Sigmoid colon (tissue), 4 donors: ENCODE measurements around the gene CTTN.

Experiments
- EP300 ChIP-seq, 4 donors: sonication (generic); formaldehyde crosslinking; IDR thresholded peaks; one replicate each; pipeline ENCODE4 v1.6.1; 2017; ENCODE audit warnings: antibody characterized with exemption in 4 of 4
- POLR2A ChIP-seq, 2 donors: fragments of 450-650 bp; IDR thresholded peaks; one replicate each; pipeline ENCODE4 v1.6.1; 2016; ENCODE audit warnings: antibody characterized with exemption in 2 of 2, mild to moderate bottlenecking in 2 of 2, moderate library complexity in 2 of 2
- POLR2AphosphoS5 ChIP-seq, 4 donors: sonication (generic); formaldehyde crosslinking; IDR thresholded peaks; one replicate each; pipeline ENCODE4 v1.6.1; 2017; ENCODE audit warnings: antibody characterized with exemption in 4 of 4
- TF ChIP-seq, protein P1 (sequence below), 4 experiments: fragments of 450-650 bp in 3 of 4; fragments of 200-600 bp in 1 of 4; IDR thresholded peaks; one replicate each; pipeline ENCODE4 v1.5.1; 2016 to 2019; ENCODE audit warnings: antibody characterized with exemption in 4 of 4, mild to moderate bottlenecking in 3 of 4, moderate library complexity in 2 of 4

DNA sequence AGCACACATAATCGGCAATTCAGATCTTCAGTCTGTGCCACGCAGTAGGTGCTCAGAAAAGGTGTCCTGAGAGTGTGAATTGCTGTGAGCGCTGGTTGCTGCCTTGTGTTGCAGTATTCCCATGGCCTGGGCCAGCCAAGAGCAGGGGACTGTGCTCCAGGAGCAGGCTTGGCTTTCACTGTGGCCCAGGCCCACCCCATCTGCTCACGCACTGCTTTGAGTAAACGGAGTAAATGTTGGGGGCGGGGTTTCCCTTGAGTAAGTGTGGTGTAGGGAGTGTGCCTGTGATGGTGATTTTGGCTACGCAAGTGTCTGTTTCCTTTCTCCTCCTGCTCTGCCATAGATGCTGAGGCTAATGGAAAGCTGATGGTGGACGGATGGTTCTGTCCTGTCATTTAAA lies 2.3 kb downstream of the CTTN start:
- no peak for TF ChIP-seq POLR2A (IDR thresholded peaks at IDR 0.05)
- TF ChIP-seq, protein P1, sequence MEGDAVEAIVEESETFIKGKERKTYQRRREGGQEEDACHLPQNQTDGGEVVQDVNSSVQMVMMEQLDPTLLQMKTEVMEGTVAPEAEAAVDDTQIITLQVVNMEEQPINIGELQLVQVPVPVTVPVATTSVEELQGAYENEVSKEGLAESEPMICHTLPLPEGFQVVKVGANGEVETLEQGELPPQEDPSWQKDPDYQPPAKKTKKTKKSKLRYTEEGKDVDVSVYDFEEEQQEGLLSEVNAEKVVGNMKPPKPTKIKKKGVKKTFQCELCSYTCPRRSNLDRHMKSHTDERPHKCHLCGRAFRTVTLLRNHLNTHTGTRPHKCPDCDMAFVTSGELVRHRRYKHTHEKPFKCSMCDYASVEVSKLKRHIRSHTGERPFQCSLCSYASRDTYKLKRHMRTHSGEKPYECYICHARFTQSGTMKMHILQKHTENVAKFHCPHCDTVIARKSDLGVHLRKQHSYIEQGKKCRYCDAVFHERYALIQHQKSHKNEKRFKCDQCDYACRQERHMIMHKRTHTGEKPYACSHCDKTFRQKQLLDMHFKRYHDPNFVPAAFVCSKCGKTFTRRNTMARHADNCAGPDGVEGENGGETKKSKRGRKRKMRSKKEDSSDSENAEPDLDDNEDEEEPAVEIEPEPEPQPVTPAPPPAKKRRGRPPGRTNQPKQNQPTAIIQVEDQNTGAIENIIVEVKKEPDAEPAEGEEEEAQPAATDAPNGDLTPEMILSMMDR (IDR thresholded peaks at IDR 0.05): no peak
- no peak for TF ChIP-seq POLR2AphosphoS5 (IDR thresholded peaks at IDR 0.05)
- no peak for TF ChIP-seq EP300 (IDR thresholded peaks at IDR 0.05)
